ENCODE results near the gene GPC1. TPM values are rescaled to one million over a fixed set of nuclear protein-coding genes. Genes with fewer than 3 reads are reported as not detected.

The GPC1 gene
- total and polyA plus RNA-seq, 10 of the 15 experiments (the other 5 are each of a cell fraction or from before 2014, with no cell fraction given): 0.06 to 0.77 (median 0.23) TPM; not detected in 3

DNA sequence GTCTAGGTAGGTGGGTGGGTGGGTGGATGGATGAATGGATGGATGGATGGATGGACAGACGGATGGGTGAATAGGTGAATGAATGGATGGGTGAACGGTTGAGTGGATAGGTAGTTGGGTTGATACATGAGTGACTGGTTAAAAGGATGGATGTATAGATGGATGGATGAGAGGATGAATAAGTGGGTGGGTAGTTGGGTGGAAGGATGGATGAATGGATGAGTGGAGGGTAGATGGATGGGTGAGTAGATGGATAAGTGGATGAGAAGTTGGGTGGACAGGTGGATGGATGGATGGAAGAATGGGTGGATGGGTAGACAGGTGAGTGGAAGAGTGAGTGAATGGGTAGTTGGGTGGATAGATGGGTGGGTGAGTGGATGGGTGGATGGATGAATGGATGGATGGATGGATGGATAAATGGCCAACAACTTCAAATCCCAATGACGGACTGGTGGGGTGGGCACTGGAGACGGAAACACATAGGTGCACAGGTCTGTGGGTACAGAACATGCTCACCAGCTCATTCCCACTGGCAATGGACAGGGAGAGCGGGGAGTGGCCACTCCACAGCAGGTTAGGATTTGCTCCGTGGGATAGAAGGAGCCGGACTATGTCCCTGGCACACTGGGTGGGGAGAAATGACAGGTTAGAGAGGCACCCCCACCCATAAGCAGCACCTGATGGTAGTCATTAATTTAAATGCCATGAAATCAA is 73.5 kb downstream of the GPC1 start:
- Histone ChIP-seq H2AFZ (ENCODE audit: control insufficient read depth, low read depth, low read length) (no peak overlapping the region), H3K9me3 (replicated peaks; ENCODE audit: control insufficient read depth, insufficient read depth, low read length) (no peaks in the 10 kb centered on the region), H3K27me3 (replicated peaks in 1 of 2; ENCODE audit: control insufficient read depth in 2 of 2, insufficient read depth in 2 of 2, low read length in 1 of 2) (no peaks in the 10 kb centered on the region), H3K27ac (ENCODE audit: control insufficient read depth, insufficient read depth) (no peak overlapping the region), H3K36me3 (ENCODE audit: control insufficient read depth in 2 of 2, insufficient read depth in 2 of 2, low read length in 1 of 2) (no peaks in the 10 kb centered on the region), H3K4me2 (ENCODE audit: control insufficient read depth, insufficient read depth) (no peak overlapping the region), H3K4me3 (no peak overlapping the region), H3K4me1 (ENCODE audit: control insufficient read depth, insufficient read depth, low read length) (peaks cover under 1% of the 10 kb centered on the region; the same call in 1 of the 2 replicates), H4K20me1 (ENCODE audit: control insufficient read depth, insufficient read depth) (no peaks in the 10 kb centered on the region), H3K9ac (ENCODE audit: control insufficient read depth, insufficient read depth, low read length) (no peak overlapping the region), H3K79me2 (ENCODE audit: control insufficient read depth, insufficient read depth, low read length) (no peaks in the 10 kb centered on the region)
- RAD21 ChIA-PET (ENCODE audit: unreplicated experiment): no interaction called here
- SMC1A ChIA-PET (ENCODE audit: uncharacterized antibody, unreplicated experiment): no interaction called here
- 93% methylated on average over 7 of the region's 7 CpGs for WGBS (ENCODE audit: insufficient coverage, insufficient replicate concordance, low lambda C conversion rate, missing lambda C conversion rate)
- TF ChIP-seq, protein P1, sequence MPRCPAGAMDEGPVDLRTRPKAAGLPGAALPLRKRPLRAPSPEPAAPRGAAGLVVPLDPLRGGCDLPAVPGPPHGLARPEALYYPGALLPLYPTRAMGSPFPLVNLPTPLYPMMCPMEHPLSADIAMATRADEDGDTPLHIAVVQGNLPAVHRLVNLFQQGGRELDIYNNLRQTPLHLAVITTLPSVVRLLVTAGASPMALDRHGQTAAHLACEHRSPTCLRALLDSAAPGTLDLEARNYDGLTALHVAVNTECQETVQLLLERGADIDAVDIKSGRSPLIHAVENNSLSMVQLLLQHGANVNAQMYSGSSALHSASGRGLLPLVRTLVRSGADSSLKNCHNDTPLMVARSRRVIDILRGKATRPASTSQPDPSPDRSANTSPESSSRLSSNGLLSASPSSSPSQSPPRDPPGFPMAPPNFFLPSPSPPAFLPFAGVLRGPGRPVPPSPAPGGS (IDR thresholded peaks at IDR 0.05; ENCODE audit: borderline replicate concordance, insufficient read depth, low read depth, low read length, poor library complexity, severe bottlenecking): no peak
- TF ChIP-seq GABPA (IDR thresholded peaks at IDR 0.05; ENCODE audit: low read depth) (no peak), ETV6 (conservative IDR thresholded peaks at IDR 0.05 in 1 of 2, IDR thresholded peaks at IDR 0.05 in 1 of 2; ENCODE audit: borderline replicate concordance in 1 of 2, low read depth in 1 of 2) (no peak), MTA3 (IDR thresholded peaks at IDR 0.05; ENCODE audit: borderline replicate concordance, low read length) (no peak), NRF1 (conservative IDR thresholded peaks at IDR 0.05; ENCODE audit: low read depth, low read length) (no peak), RB1 (IDR thresholded peaks at IDR 0.05; ENCODE audit: borderline replicate concordance) (no peak), CREB1 (IDR thresholded peaks at IDR 0.05; ENCODE audit: low read depth) (no peak), IKZF1 (conservative IDR thresholded peaks at IDR 0.05) (no peak), SRF (IDR thresholded peaks at IDR 0.05; ENCODE audit: low read depth in 2 of 2, low read length in 2 of 2) (no peak), POU2F2 (IDR thresholded peaks at IDR 0.05; ENCODE audit: borderline replicate concordance, low read depth, low read length) (no peak), ZNF207 (IDR thresholded peaks at IDR 0.05; ENCODE audit: borderline replicate concordance) (no peak), FOXK2 (IDR thresholded peaks at IDR 0.05) (peak; percentile 21; the same call in 1 of the 2 replicates)
- TF ChIP-seq, protein P2, sequence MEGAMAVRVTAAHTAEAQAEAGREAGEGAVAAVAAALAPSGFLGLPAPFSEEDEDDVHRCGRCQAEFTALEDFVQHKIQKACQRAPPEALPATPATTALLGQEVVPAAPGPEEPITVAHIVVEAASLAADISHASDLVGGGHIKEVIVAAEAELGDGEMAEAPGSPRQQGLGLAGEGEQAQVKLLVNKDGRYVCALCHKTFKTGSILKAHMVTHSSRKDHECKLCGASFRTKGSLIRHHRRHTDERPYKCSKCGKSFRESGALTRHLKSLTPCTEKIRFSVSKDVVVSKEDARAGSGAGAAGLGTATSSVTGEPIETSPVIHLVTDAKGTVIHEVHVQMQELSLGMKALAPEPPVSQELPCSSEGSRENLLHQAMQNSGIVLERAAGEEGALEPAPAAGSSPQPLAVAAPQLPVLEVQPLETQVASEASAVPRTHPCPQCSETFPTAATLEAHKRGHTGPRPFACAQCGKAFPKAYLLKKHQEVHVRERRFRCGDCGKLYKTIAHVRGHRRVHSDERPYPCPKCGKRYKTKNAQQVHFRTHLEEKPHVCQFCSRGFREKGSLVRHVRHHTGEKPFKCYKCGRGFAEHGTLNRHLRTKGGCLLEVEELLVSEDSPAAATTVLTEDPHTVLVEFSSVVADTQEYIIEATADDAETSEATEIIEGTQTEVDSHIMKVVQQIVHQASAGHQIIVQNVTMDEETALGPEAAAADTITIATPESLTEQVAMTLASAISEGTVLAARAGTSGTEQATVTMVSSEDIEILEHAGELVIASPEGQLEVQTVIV (IDR thresholded peaks at IDR 0.05; ENCODE audit: borderline replicate concordance, partially characterized antibody): peak; percentile 28
- TF ChIP-seq, protein P3, sequence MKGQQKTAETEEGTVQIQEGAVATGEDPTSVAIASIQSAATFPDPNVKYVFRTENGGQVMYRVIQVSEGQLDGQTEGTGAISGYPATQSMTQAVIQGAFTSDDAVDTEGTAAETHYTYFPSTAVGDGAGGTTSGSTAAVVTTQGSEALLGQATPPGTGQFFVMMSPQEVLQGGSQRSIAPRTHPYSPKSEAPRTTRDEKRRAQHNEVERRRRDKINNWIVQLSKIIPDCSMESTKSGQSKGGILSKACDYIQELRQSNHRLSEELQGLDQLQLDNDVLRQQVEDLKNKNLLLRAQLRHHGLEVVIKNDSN (IDR thresholded peaks at IDR 0.05; ENCODE audit: borderline replicate concordance, extremely low read length, insufficient read depth, low read depth, low read length): no peak
- CTCF ChIA-PET: interaction anchor here (1.0 kb wide), 1 partner anchor 13 kb away, joined by 3 read pairs; no protein-coding TSS in a partner anchor
- POLR2A ChIA-PET: interaction anchor here (0.5 kb wide), 1 partner anchor 38 kb away, joined by 4 read pairs; no protein-coding TSS in a partner anchor
- BruUV-seq (replicated peaks): no TSS peak
- no peak for ATAC-seq
- intact Hi-C loops (cut with micrococcal nuclease; ENCODE audit: unreplicated experiment): no loop called here
- no peak for DNase-seq (ENCODE audit: low read depth, low spot score)
- in situ Hi-C loops (cut with MboI): loop anchor here (25.0 kb wide), 1 partner anchor 328 kb away; no protein-coding TSS in a partner anchor
- no peak for FAIRE-seq
